Neural cell (in vitro differentiated cells): ENCODE data around the gene TNKS2. TPM values are rescaled to one million over a fixed set of nuclear protein-coding genes. Genes with fewer than 3 reads are reported as not detected.

Experiments
- H2AFZ ChIP-seq: fragments of 200-600, 300-800 bp; sonication (generic), shearing (Covaris generic); 2 replicates; pipeline ENCODE4 v1.6.0; 2014; ENCODE audit warnings: low read depth, mild to moderate bottlenecking, antibody characterized with exemption, low read length, moderate library complexity
- H3F3A ChIP-seq: fragments of 200-600 bp; shearing (Covaris generic); 2 replicates; pipeline ENCODE4 v1.6.1; 2016; ENCODE audit warnings: mild to moderate bottlenecking, moderate library complexity, mixed read lengths, antibody characterized with exemption, low read length; ENCODE audit not compliant: insufficient read depth, poor library complexity, severe bottlenecking
- H3K27ac ChIP-seq: fragments of 200-600, 300-800 bp; sonication (generic), shearing (Covaris generic); 2 replicates; pipeline ENCODE4 v1.5.1; 2014; ENCODE audit warnings: mild to moderate bottlenecking, low read length, moderate library complexity
- H3K27me3 ChIP-seq: fragments of 300-800, 200-600 bp; sonication (generic), shearing (Covaris generic); 2 replicates; pipeline ENCODE4 v1.6.0; 2014; ENCODE audit warnings: mild to moderate bottlenecking, low read depth, low read length, moderate library complexity; ENCODE audit not compliant: insufficient read depth
- H3K36me3 ChIP-seq: fragments of 300-800, 200-600 bp; sonication (generic), shearing (Covaris generic); 2 replicates; pipeline ENCODE4 v1.5.1; 2014; ENCODE audit warnings: mild to moderate bottlenecking, antibody characterized with exemption, low read length, moderate library complexity; ENCODE audit not compliant: insufficient read depth
- H3K4me2 ChIP-seq: fragments of 300-800, 200-600 bp; sonication (generic), shearing (Covaris generic); 2 replicates; pipeline ENCODE4 v1.6.0; 2014; ENCODE audit warnings: mild to moderate bottlenecking, low read length
- H3K4me3 ChIP-seq: fragments of 300-800, 200-600 bp; sonication (generic), shearing (Covaris generic); 2 replicates; pipeline ENCODE4 v1.5.1; 2014; ENCODE audit warnings: mild to moderate bottlenecking, low read length, moderate library complexity
- H3K79me2 ChIP-seq: fragments of 200-600 bp; shearing (Covaris generic); replicated peaks from 2 replicates; pipeline ENCODE4 v1.6.0; 2014; ENCODE audit warnings: mild to moderate bottlenecking, low read length, moderate library complexity; ENCODE audit not compliant: insufficient read depth
- H3K9ac ChIP-seq: fragments of 300-800, 200-600 bp; sonication (generic), shearing (Covaris generic); 2 replicates; pipeline ENCODE4 v1.6.1; 2016; ENCODE audit warnings: mild to moderate bottlenecking, low read length, mixed read lengths
- H3K9me2 ChIP-seq: fragments of 200-600 bp; shearing (Covaris generic); 2 replicates; pipeline ENCODE4 v1.6.1; 2016; ENCODE audit warnings: mild to moderate bottlenecking, low read length, mixed read lengths; ENCODE audit not compliant: insufficient read depth
- H3K9me3 ChIP-seq: fragments of 200-600, 300-800 bp; sonication (generic), shearing (Covaris generic); 2 replicates; pipeline ENCODE4 v1.6.1; 2016; ENCODE audit warnings: mild to moderate bottlenecking, mixed run types, low read length, moderate library complexity, mixed read lengths
- H4K20me1 ChIP-seq: fragments of 200-600 bp; shearing (Covaris generic); 2 replicates; pipeline ENCODE4 v1.6.1; 2016; ENCODE audit warnings: mild to moderate bottlenecking, mixed run types; ENCODE audit not compliant: insufficient read depth
- CTCF ChIP-seq: fragments of 450-650 bp; IDR thresholded peaks from 2 replicates; pipeline ENCODE4 v1.5.1; 2014; ENCODE audit warnings: antibody characterized with exemption, mild to moderate bottlenecking, moderate library complexity; ENCODE audit not compliant: poor library complexity, severe bottlenecking
- EP300 ChIP-seq: fragments of 450-650 bp; conservative IDR thresholded peaks from 2 replicates; pipeline ENCODE4 v1.6.1; 2014; ENCODE audit warnings: antibody characterized with exemption, mild to moderate bottlenecking, moderate library complexity; ENCODE audit not compliant: poor library complexity, severe bottlenecking
- EZH2 ChIP-seq: fragments of 200-600, 300-800 bp; shearing (Covaris generic), sonication (generic); IDR thresholded peaks from 2 replicates; pipeline ENCODE4 v1.6.1; 2014; ENCODE audit warnings: antibody characterized with exemption, low read length, borderline replicate concordance, mild to moderate bottlenecking; ENCODE audit not compliant: insufficient read depth, poor library complexity, severe bottlenecking
- MXI1 ChIP-seq: fragments of 450-650 bp; conservative IDR thresholded peaks from 2 replicates; pipeline ENCODE4 v1.6.1; 2014; ENCODE audit warnings: antibody characterized with exemption, mild to moderate bottlenecking; ENCODE audit not compliant: poor library complexity, severe bottlenecking
- POLR2AphosphoS5 ChIP-seq: IDR thresholded peaks from 2 replicates; pipeline ENCODE4 v1.6.1; 2012
- RAD21 ChIP-seq: fragments of 450-650 bp; conservative IDR thresholded peaks from 2 replicates; pipeline ENCODE4 v1.6.1; 2014; ENCODE audit warnings: antibody characterized with exemption, mild to moderate bottlenecking, moderate library complexity
- REST ChIP-seq: IDR thresholded peaks from 2 replicates; pipeline ENCODE4 v1.6.1; 2012; ENCODE audit warnings: borderline replicate concordance
- SMC3 ChIP-seq: fragments of 450-650 bp; conservative IDR thresholded peaks from 2 replicates; pipeline ENCODE4 v1.6.1; 2014; ENCODE audit warnings: antibody characterized with exemption, mild to moderate bottlenecking, moderate library complexity; ENCODE audit not compliant: poor library complexity
- TAF1 ChIP-seq: IDR thresholded peaks from 2 replicates; pipeline ENCODE4 v1.6.1; 2012; ENCODE audit warnings: low read depth
- polyA plus RNA-seq: library from polyadenylated mRNA; depleted of rRNA; stranded (reverse); fragments of >200 nt; gene quantifications from 2 replicates; pipeline ENCODE4 v1.2.3, GENCODE V29; 2014

The TNKS2 gene
- polyA plus RNA-seq, 1 donor from 2014 or later, result 28.0 TPM

DNA sequence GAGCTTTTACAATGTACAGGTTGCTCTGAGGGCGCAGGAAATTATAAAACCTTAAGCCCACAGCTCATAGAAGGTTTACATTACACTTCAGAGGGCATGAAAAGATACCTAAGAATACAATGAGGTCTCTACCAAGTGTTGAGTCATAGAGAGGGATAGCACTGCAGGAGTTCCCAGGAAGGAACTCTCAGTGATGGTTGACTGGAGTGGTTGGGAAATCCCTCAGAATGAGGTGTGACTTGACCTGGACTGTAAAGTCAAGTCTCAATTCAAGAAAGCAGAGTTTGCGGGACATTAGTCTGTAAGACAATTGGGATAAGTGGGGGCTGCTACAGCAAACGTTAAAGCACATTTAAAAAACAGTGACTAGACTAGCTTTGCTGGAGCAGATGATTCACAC, 21.9 kb downstream of the TNKS2 start:
- H3K9me2 ChIP-seq, result no peaks in the 10 kb centered on the region
- H3K9me3 ChIP-seq, result no peaks in the 10 kb centered on the region
- no peak overlapping the region for H3K9ac ChIP-seq
- TF ChIP-seq EZH2 (no peak), REST (no peak), EP300 (no peak), SMC3 (no peak), CTCF (no peak), RAD21 (no peak), POLR2AphosphoS5 (no peak), MXI1 (no peak), TAF1 (no peak)
- no peaks in the 10 kb centered on the region for H3K27me3 ChIP-seq
- no peak overlapping the region for H3K4me2 ChIP-seq
- no peak overlapping the region for H2AFZ ChIP-seq
- H3K36me3 ChIP-seq, result peaks cover 7% of the 10 kb centered on the region
- H3K27ac ChIP-seq, result no peak overlapping the region
- no peaks in the 10 kb centered on the region for H3F3A ChIP-seq
- H3K4me3 ChIP-seq, result no peak overlapping the region
- peaks cover 2% of the 10 kb centered on the region for H3K79me2 ChIP-seq
- no peaks in the 10 kb centered on the region for H4K20me1 ChIP-seq

GRCh38 chr10:91824076-91824475, 25.9 kb downstream of the TNKS2 start:
- no peak overlapping the region for H3K4me3 ChIP-seq
- no peak overlapping the region for H2AFZ ChIP-seq
- no peaks in the 10 kb centered on the region for H4K20me1 ChIP-seq
- H3K36me3 ChIP-seq, result peaks cover 15% of the 10 kb centered on the region
- no peaks in the 10 kb centered on the region for H3F3A ChIP-seq
- H3K9ac ChIP-seq, result no peak overlapping the region
- TF ChIP-seq TAF1 (no peak), CTCF (no peak), SMC3 (no peak), RAD21 (no peak), MXI1 (no peak), EP300 (no peak), EZH2 (no peak), POLR2AphosphoS5 (no peak), REST (no peak)
- no peaks in the 10 kb centered on the region for H3K9me2 ChIP-seq
- no peak overlapping the region for H3K27ac ChIP-seq
- H3K4me2 ChIP-seq, result no peak overlapping the region
- no peaks in the 10 kb centered on the region for H3K79me2 ChIP-seq
- H3K9me3 ChIP-seq, result no peaks in the 10 kb centered on the region
- H3K27me3 ChIP-seq, result no peaks in the 10 kb centered on the region
